Hematopoietic multipotent progenitor cell treated with erythropoietin and hydrocortisone succinate and interleukin-3 and kit ligand, for 17 days (in vitro differentiated cells): ENCODE data around the gene SLC15A5.

Experiments
- DNase-seq: peaks from one replicate; pipeline ENCODE4 v3.0.0-alpha.2; 2015; ENCODE audit warnings: low spot score

The SLC15A5 gene

GRCh38 chr12:16175840-16176239 is 101.6 kb downstream of the SLC15A5 start:
- no peak for DNase-seq

GRCh38 chr12:16174282-16174681 is 103.2 kb downstream of the SLC15A5 start:
- no peak for DNase-seq

GRCh38 chr12:16171348-16171747 is 106.1 kb downstream of the SLC15A5 start:
- no peak for DNase-seq

GRCh38 chr12:16168078-16168477 is 109.4 kb downstream of the SLC15A5 start:
- no peak for DNase-seq

- DNase-seq, result no peak
These were observed 110.7 kb downstream of the SLC15A5 start for GRCh38 chr12:16166563-16167470.

GRCh38 chr12:16165506-16165905 is 112.0 kb downstream of the SLC15A5 start:
- DNase-seq, result no peak

- DNase-seq, result no peak
These were observed 113.6 kb downstream of the SLC15A5 start for GRCh38 chr12:16163901-16164300.

- DNase-seq, result no peak
These were observed 114.3 kb downstream of the SLC15A5 start for GRCh38 chr12:16163146-16163545.

GRCh38 chr12:16159571-16159970 is 117.9 kb downstream of the SLC15A5 start:
- DNase-seq, result no peak

GRCh38 chr12:16158050-16158449 is 119.4 kb downstream of the SLC15A5 start:
- DNase-seq, result no peak

- DNase-seq, result no peak
These were observed 121.5 kb downstream of the SLC15A5 start for GRCh38 chr12:16155938-16156337.

- no peak for DNase-seq
These were observed 122.5 kb downstream of the SLC15A5 start for GRCh38 chr12:16154990-16155389.

- DNase-seq, result no peak
These were observed 124.4 kb downstream of the SLC15A5 start for GRCh38 chr12:16152885-16153673.

- DNase-seq, result no peak
These were observed 127.2 kb downstream of the SLC15A5 start for GRCh38 chr12:16150276-16150675.

GRCh38 chr12:16148938-16149337 is 128.5 kb downstream of the SLC15A5 start:
- DNase-seq, result no peak
